GM19452 (cell line): ENCODE measurements around the gene CLMP.
"Not testable (repeated sequence)": the region's sequence is repeated elsewhere in the genome, so short reads cannot be mapped to it uniquely, and the experiment has no call there.

Experiments
- ATAC-seq: cut with Tn5 transposase; IDR thresholded peaks from one replicate; pipeline ENCODE4 v1.9.1; 2021; ENCODE audit not compliant: unreplicated experiment

Gene CLMP

GRCh38 chr11:123059041-123059920, 135.8 kb downstream of the CLMP start:
- not testable (repeated sequence) for ATAC-seq

- no peak for ATAC-seq
Observed at GRCh38 chr11:123057661-123058305, 137.3 kb downstream of the CLMP start.

DNA sequence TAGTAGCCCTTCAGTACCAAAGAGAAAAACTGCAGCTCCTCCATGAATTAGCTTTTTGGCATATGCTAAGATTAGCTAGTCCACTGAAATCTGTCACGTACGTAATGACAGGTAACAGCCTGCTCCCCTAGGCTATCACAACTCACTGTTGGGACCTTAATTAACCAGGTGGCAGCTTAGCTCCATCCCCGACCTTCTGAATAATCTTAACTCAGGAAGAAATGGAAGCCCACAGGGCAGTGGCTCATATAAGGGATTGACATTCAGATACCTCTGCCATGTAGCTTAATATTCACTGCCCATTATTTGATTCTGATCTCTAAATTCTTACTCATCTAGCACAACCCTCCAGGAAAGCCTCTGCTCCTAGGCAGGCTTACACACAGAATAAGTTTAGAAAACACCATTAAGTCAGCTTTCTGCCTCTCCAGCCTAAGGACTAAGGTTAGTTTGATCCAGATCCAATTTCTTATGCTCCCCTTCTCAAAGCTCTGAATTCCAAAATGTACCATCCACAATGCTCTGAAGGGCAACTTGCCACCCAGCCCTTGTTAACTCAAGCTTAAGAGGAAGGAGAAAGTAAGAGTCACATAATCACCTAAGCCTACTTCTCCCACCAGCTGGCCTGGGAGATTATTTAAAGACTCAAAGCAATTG, 138.1 kb downstream of the CLMP start:
- ATAC-seq, result no peak

GRCh38 chr11:123055191-123055901, 139.7 kb downstream of the CLMP start:
- no peak for ATAC-seq

DNA sequence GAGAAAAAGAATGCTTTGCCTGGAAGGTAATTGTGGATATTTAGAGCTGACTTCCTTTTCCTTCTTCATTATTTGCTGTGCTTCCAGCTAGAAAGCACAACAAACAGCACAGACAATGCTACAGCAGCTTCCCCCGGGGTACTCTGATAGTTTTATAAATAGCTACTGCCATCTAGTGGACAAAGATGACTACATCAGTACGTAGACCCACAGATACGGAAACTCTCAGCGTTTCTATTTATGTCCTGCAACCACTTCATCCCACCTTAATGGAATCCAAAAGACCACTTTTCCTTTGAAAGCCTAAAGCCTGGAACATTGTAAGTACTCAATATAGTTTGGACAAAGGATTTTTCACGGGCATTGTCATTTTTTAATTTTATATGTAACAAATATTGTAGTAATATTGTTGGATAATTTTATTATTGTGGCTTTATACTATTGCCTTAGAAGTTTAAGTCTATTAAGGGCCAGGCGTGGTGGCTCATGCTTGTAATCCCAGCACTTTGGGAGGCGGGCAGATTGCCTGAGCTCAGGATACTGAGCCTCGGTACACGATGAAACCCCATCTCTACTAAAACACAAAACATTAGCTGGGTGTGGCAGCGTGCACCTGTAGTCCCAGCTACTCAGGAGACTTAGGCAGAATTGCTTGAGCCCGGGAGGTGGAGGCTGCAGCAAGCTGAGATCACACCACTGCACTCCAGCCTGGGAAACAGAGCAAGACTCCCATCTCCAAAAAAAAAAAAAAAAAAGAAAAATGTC, 140.6 kb downstream of the CLMP start:
- peak; percentile 74 for ATAC-seq

GRCh38 chr11:123052901-123053721, 141.9 kb downstream of the CLMP start:
- ATAC-seq, result no peak

DNA sequence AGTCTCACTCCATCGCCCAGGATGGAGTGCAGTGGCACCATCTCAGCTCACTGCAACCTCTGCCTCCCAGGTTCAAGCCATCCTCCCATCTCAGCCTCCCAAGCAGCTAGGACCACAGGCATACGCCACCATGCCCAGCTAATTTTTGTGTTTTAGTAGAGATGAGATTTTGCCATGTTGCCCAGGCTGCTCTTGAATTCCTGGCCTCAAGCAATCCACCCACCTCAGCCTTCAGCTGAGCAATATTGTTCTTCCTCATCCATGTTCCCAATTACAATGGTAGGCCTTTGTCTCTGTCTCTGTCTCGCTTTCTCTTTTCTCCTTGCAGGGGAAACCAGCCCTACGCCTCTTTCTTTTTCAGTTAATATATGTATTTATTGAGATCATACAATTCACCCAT, 143.4 kb downstream of the CLMP start:
- no peak for ATAC-seq

DNA sequence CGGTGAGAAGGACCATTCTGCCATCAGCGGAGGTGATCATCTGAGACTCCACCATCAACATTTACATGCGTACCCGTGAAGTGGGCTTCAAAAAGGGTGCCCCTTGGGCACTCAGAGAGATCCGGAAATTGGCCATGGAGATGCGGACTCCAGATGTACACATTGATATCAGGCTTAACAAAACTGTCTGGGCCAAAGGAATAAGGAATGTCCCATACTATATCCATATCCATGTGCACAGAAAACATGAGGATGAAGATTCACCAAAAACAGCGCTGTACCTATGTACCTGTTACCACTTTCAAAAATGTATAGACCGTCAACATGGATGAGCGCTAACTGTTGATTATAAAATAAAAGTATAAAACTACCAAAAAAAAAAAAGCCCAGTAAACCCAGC, 143.9 kb downstream of the CLMP start:
- no peak for ATAC-seq

DNA sequence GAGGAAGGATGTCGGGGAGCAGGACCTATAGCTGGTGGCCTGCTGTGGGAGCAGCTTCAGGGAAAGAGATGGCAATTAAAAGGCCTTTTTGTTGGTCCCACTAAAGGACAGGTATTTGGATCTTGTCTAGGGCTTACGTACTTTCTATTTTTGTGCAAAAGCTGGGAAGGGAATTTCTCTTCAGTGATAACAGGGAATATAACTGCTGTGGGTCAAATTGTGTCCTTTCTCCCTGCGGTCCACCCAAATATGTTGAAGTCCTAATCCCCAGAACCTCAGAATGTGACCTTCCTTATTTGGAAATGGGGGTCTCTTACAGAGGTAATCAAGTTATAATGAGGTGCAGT, 147.1 kb downstream of the CLMP start:
- no peak for ATAC-seq

DNA sequence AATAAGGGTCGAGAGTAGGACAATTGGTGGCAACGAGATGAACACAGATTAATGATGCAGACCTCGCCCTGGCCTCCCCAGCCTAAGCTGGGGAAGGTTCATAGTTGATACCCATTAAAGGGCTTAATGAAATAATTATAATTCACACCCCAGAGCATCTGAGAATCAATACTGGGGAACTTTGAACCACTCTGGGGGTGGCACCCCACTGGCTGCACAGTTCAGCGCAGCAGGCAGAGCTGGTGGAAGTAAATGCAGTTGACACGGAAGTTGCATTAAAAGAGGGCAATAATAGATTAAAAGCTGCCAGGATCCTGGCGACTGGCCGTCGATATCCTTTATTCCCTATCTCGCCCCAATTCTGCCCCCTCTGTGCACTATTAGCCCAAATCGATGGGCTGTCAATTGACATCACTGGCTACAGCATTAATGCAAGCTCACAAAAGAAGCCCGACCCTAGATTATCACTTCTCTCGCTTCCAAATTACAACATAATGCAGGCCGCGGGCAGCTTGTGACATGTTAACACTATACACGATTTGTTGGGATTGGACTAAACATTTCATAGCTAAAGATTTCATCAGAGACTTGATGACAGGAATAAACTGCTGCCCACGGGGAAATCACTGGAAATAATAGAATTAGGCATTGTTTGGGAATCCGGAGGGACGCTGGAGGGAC, 147.6 kb downstream of the CLMP start:
- ATAC-seq, result no peak

DNA sequence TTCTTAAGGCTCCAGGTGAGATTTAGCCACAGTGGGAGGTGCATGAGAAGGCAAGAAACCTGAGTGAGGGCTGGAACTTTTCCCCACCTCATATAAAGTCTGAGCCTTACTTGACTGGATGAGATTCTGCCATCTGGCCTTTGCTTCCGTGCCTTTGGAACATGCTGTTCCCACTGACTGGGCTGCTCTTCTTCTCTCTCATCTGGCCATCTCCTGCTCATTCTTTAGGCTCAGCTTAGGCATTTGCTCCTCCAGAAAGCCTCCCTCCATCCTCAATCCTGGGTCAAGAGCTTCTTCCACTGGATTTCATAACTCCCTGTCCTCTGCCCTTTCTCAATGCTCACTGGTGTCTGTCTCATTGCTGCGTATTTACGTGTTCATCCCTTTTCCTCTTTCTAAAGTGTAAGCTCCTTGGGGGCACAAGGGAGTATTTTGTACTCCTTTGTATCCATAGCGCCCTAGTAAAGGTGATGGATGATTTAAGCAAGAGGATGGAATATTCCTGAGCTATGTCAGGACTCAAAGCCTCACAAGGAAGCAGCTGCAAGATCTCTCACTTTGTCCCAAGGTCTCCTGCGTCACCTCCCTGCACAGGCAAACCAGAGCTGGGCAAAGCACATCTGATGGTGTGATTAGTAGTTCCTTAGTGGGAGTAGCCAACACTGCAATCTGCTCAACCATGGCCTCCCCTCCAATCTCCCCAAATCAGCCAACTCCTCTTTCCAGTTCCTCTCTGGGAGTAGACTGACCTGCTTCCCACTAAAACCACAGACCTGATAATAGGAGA, 148.4 kb downstream of the CLMP start:
- no peak for ATAC-seq

GRCh38 chr11:123045101-123045500, 149.9 kb downstream of the CLMP start:
- ATAC-seq, result no peak

GRCh38 chr11:123041185-123041584, 153.9 kb downstream of the CLMP start:
- ATAC-seq, result no peak

DNA sequence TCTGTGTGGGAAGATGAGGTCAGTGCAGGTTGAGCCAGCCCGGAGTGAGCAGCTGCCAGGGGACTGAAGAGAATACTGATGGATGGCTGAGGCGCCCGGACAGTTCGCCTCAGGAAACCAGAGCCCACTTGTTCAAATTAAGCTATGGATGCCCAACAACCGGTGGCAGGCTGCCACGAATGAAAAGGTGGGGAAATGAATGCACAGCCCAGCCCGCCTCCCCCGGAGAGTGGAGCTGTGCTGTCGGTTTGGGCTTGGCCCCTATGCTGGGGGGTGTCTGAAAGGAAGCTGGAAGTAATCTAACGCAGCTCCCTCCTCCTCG, 155.0 kb downstream of the CLMP start:
- ATAC-seq, result no peak

DNA sequence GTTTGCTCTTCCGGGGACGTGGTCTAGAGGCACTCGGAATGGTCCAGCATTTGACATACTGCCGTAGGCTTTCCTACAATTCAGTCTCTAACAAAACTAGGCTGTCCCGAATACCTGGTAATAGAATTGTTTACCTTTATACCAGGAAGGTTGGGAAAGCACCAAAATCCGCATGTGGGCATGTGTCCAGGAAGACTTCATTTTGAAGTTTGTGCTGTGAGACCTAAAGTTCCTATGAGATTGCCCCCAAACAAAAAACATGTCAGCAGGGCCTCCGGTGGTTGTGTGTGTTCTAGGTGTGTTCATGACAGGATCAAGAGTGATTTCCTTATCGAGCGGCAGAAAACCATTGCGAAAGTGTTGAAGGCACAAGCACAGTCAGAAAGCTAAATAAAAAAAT, 159.2 kb downstream of the CLMP start:
- ATAC-seq, result no peak

DNA sequence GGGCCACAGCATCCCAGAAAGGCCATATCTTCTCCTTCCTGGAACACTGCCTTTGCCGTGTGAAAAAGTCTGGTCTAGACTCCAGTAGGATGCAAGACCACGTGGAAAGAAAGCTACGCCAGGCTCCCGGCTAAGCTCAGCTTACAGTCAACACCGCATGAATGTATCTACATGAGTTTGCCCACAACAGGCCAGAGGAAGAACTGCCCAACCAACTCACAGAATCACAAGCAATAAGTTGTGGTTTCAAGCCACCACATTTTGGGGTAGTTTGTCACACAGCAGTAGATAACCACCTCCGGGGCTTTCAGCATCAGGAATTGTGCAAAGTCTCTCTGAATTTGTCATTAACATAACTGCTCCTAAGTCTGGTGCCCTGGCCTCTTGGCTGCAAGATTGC, 160.5 kb downstream of the CLMP start:
- ATAC-seq, result no peak

GRCh38 chr11:123033895-123034294, 161.2 kb downstream of the CLMP start:
- no peak for ATAC-seq

- ATAC-seq, result no peak
Observed at GRCh38 chr11:123030517-123030916, 164.5 kb downstream of the CLMP start.

GRCh38 chr11:123020968-123021367, 174.1 kb downstream of the CLMP start:
- ATAC-seq, result no peak
